Activated CD8-positive, alpha-beta memory T cell treated with anti-CD3 and anti-CD28 coated beads, Interleukin-2, amount 50 U/mL, for 1 hour (primary cell): ENCODE data around the gene RPL37A.

Experiments
- DNase-seq: peaks from one replicate; pipeline ENCODE4 v3.0.0-alpha.2; 2020; ENCODE audit errors: extremely low read depth

RPL37A gene

DNA sequence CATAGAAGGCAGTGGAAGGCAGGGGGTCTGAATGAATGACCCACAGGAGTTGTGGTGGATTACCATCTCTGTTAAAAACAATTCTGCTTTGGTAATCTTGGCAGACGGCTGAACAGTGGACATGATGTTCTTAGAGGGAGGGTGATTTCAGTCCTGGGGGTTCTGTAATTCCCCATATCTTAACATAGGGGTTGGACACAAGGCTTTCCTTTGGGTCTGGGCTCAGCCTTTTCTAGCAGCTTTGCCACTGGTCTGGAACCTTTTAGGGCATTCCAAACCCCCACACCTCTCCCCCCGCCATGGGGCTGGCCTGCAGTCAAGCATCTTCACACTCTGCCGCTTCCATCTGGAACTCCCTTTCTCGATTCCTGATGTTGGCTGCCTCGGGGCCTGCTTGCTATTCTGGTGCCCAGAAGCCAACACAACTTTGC, 50.3 kb downstream of the RPL37A start:
- DNase-seq, result no peak

- no peak for DNase-seq
Observed at GRCh38 chr2:216549926-216550690, 51.5 kb downstream of the RPL37A start.

- DNase-seq, result no peak
Observed at GRCh38 chr2:216551234-216552068, 52.8 kb downstream of the RPL37A start.

GRCh38 chr2:216553093-216553478, 54.4 kb downstream of the RPL37A start:
- no peak for DNase-seq
